Measurements from ENCODE around the gene TAF1A. TPM values are rescaled to one million over a fixed set of nuclear protein-coding genes. Genes with fewer than 3 reads are reported as not detected.

TAF1A gene
- total and polyA plus RNA-seq, 2 of the 8 experiments (the other 6 are each of a cell fraction or from before 2014, with no cell fraction given) = 3.3 to 16.7 TPM

DNA sequence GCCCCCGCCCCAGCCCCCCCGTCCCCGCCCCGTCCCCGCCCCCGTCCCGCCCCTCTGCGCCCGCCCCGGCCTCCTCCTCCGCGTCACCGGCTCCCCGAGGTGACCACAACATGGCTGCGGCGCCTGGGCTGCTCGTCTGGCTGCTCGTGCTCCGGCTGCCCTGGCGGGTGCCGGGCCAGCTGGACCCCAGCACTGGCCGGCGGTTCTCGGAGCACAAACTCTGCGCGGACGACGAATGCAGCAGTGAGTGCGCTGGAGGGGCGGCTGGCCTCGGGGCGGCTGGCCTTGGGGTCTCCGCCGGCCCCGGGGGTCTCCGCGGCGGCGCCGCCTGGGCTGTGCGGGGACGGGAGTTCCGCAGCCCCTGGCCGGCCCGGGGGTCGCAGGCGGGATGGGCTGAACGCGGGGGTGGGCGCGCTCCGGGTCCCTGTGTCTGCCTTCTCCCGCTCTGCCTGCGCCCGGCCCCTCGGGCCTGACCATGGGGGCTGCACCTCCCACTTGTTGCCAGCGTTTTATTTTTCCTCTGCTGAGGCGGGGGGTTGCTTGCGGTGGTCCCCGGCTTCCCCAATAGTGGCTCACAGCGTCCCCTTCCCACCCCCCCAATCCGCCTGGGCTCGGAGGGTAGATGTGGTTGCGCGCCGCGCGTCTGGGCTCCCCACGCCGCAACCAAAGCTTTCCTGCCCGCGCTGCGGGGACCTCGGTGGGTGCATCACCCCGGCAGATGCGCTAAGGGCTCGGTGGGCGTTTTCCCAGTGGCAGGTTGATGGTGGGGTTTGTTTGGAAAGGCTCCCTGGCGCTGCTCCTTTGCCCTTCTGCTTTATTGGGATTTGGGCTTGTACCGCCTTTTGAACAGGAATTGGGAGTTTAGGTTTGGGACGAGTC is 28.5 kb upstream of the TAF1A start, which contains the start of gene MIA3:
Gene MIA3, plus strand, starts transcription at position 97 of the 879 bp plus-strand sequence. Its CDS starts 14 bp downstream, at position 111.
- H3K4ac ChIP-seq (replicated peaks; ENCODE audit: insufficient read length, low read depth, low read length) = no peak within 1 kb of the TSS
- no peak within 1 kb of the TSS for H4K91ac ChIP-seq (replicated peaks; ENCODE audit: insufficient read length, low read length)
- no peak within 1 kb of the TSS for H3K23ac ChIP-seq (ENCODE audit: insufficient read length)
- H3K9ac ChIP-seq (replicated peaks in 1 of 4; ENCODE audit: extremely low read depth in 1 of 4, low read depth in 3 of 4, low read length in 3 of 4) = peak within 1 kb of the TSS; percentile 78 to 87 (median 83)
- no peaks in the 10 kb centered on the region for H3K27me3 ChIP-seq (replicated peaks in 1 of 4; ENCODE audit: control insufficient read depth in 3 of 4, extremely low read depth in 1 of 4, insufficient read depth in 3 of 4, low read length in 3 of 4)
- no peak within 1 kb of the TSS for H2BK15ac ChIP-seq (ENCODE audit: low read length)
- peak within 1 kb of the TSS; percentile 66 to 91 (median 86) for H3K4me3 ChIP-seq (ENCODE audit: extremely low read depth in 1 of 4, insufficient read depth in 2 of 4, low read depth in 3 of 4, low read length in 4 of 4)
- H4K5ac ChIP-seq (ENCODE audit: insufficient read length, low read depth, low read length) = no peak within 1 kb of the TSS
- peaks cover 6% of the 10 kb centered on the region for H3K79me1 ChIP-seq (ENCODE audit: low read depth, low read length)
- no peak within 1 kb of the TSS for H2BK12ac ChIP-seq (ENCODE audit: low read depth, low read length)
- peak within 1 kb of the TSS; percentile 81 for H3K27ac ChIP-seq (ENCODE audit: low read depth, low read length)
- no peaks in the 10 kb centered on the region for H3K9me3 ChIP-seq (ENCODE audit: insufficient read depth in 2 of 2, low read depth in 1 of 2, low read length in 1 of 2)
- H3K4me1 ChIP-seq (replicated peaks in 1 of 4; ENCODE audit: control insufficient read depth in 3 of 4, insufficient read depth in 4 of 4, low read length in 3 of 4) = peaks cover 0 to 4% (median 1%) of the 10 kb centered on the region in 4 experiments; a peak in 3 of 7 replicates
- no peak within 1 kb of the TSS for H2BK120ac ChIP-seq (replicated peaks; ENCODE audit: low read depth, low read length)
- peaks cover 2 to 7% of the 10 kb centered on the region in 2 experiments for H4K20me1 ChIP-seq (replicated peaks in 1 of 2; ENCODE audit: control insufficient read depth in 1 of 2, insufficient read depth in 2 of 2, low read length in 2 of 2)
- peak within 1 kb of the TSS; percentile 49 for H3K56ac ChIP-seq (replicated peaks; ENCODE audit: insufficient read length, low read depth, low read length)
- no peak within 1 kb of the TSS for H2BK20ac ChIP-seq (ENCODE audit: low read length)
- peaks cover 0 to 32% of the 10 kb centered on the region in 2 experiments; a peak in 3 of 4 replicates for H3K79me2 ChIP-seq (ENCODE audit: control insufficient read depth in 1 of 2, insufficient read depth in 2 of 2, low read length in 2 of 2)
- peak within 1 kb of the TSS; percentile 86 for H2AFZ ChIP-seq (ENCODE audit: low read length)
- H2BK5ac ChIP-seq (ENCODE audit: low read depth, low read length) = peak within 1 kb of the TSS; percentile 49; the same call in 1 of the 2 replicates
- H3K18ac ChIP-seq (ENCODE audit: extremely low read depth, low read length) = peak within 1 kb of the TSS; percentile 62
- FAIRE-seq = no peak
- 1% methylated on average over 40 of the region's 81 CpGs; no CpG with 5 or more reads in 1 of the 2 experiments for WGBS, 2 experiments (ENCODE audit: extremely low coverage in 1 of 2, insufficient coverage in 1 of 2, insufficient read length in 1 of 2, insufficient replicate concordance in 2 of 2, low coverage in 1 of 2, low lambda C conversion rate in 2 of 2, missing lambda C conversion rate in 1 of 2)
- peaks cover 11% of the 10 kb centered on the region for H3K23me2 ChIP-seq (ENCODE audit: low read depth, low read length)
- CTCF ChIA-PET (ENCODE audit: partially characterized antibody) = interaction anchor here (3.7 kb wide), 1 partner anchor 16 kb away, joined by 19 read pairs; no protein-coding TSS in a partner anchor
- DNase-seq (ENCODE audit: low read depth in 1 of 2, low spot score in 2 of 2) = peak in 1 of 2 experiments; percentile 81
- H3K36me3 ChIP-seq (ENCODE audit: control insufficient read depth in 2 of 4, insufficient read depth in 4 of 4, low read length in 3 of 4) = peaks cover 0 to 10% (median 7%) of the 10 kb centered on the region in 4 experiments; a peak in 6 of 8 replicates
- H2AK5ac ChIP-seq (ENCODE audit: low read depth, low read length) = no peak within 1 kb of the TSS
- no peak within 1 kb of the TSS for H3K14ac ChIP-seq (ENCODE audit: insufficient read length)
- POLR2A ChIA-PET (ENCODE audit: partially characterized antibody) = interaction anchor here (0.6 kb wide), 1 partner anchor 27 kb away, joined by 3 read pairs; no protein-coding TSS in a partner anchor
- H3K4me2 ChIP-seq (ENCODE audit: insufficient read depth in 1 of 2, low read depth in 2 of 2, low read length in 2 of 2) = peak within 1 kb of the TSS; percentile 88
- H4K8ac ChIP-seq (ENCODE audit: extremely low read depth, insufficient read depth, low read length) = peak within 1 kb of the TSS; percentile 91
- no peak for TF ChIP-seq MAX (IDR thresholded peaks at IDR 0.05)
- no peak for TF ChIP-seq RFX5 (IDR thresholded peaks at IDR 0.05; ENCODE audit: borderline replicate concordance, low read depth, low read length)
- TF ChIP-seq RXRA (IDR thresholded peaks at IDR 0.05; ENCODE audit: insufficient read depth, low read depth, low read length) = no peak
- no peak for TF ChIP-seq NRF1 (IDR thresholded peaks at IDR 0.05; ENCODE audit: low read depth, low read length)
- no peak for TF ChIP-seq ZNF274 (IDR thresholded peaks at IDR 0.05; ENCODE audit: borderline replicate concordance, extremely low read depth, low read length)
- peak; percentile 56 to 86 for TF ChIP-seq POLR2A (IDR thresholded peaks at IDR 0.05; ENCODE audit: control extremely low read depth in 1 of 2, low read depth in 2 of 2, low read length in 2 of 2)
- TF ChIP-seq, protein P1, sequence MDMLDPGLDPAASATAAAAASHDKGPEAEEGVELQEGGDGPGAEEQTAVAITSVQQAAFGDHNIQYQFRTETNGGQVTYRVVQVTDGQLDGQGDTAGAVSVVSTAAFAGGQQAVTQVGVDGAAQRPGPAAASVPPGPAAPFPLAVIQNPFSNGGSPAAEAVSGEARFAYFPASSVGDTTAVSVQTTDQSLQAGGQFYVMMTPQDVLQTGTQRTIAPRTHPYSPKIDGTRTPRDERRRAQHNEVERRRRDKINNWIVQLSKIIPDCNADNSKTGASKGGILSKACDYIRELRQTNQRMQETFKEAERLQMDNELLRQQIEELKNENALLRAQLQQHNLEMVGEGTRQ (IDR thresholded peaks at IDR 0.05; ENCODE audit: low read length) = no peak
- no peak for TF ChIP-seq CBX5 (IDR thresholded peaks at IDR 0.05; ENCODE audit: low read depth, low read length)
- no peak for TF ChIP-seq TEAD4 (IDR thresholded peaks at IDR 0.05; ENCODE audit: low read depth, low read length)
- no peak for TF ChIP-seq EP300 (IDR thresholded peaks at IDR 0.05; ENCODE audit: borderline replicate concordance in 1 of 2, low read depth in 2 of 2, low read length in 2 of 2)
